ENCODE data around the gene PARD3B. TPM values are rescaled to one million over a fixed set of nuclear protein-coding genes. Genes with fewer than 3 reads are reported as not detected.

Gene PARD3B
- total and polyA plus RNA-seq, 10 of the 15 experiments (the other 5 are each of a cell fraction or from before 2014, with no cell fraction given) = 0.01 to 0.54 (median 0.07) TPM; not detected in 7

DNA sequence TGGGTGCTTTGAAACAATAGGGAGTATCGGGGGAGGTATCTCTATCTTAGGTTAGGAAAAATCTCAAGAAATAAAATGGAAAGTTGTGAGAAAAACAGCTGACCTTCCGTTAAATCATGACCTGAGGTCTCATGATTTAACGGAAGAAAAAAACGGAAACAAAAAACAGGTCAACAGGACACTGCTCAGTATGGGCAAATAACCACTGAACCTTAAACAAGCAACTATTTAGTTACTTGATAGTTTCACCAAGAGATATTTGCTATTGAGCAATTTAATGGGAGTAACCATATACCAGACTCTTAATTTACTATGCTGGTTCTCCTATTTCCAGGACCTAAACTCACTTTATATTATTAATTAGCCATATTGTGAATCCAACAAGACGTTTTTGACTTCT lies 150.8 kb downstream of the PARD3B start:
- 30% methylated on average over 5 of the region's 5 CpGs for WGBS (ENCODE audit: insufficient coverage, insufficient replicate concordance, low lambda C conversion rate, missing lambda C conversion rate)
- BruUV-seq (replicated peaks) = no TSS peak
- H3K27me3 ChIP-seq (replicated peaks in 1 of 2; ENCODE audit: control insufficient read depth in 2 of 2, insufficient read depth in 2 of 2, low read length in 1 of 2) = no peaks in the 10 kb centered on the region; a peak in 1 of 4 replicates
- H2AFZ ChIP-seq (ENCODE audit: control insufficient read depth, low read depth, low read length) = no peak overlapping the region
- no peak overlapping the region for H3K4me3 ChIP-seq
- intact Hi-C loops (cut with micrococcal nuclease; ENCODE audit: unreplicated experiment) (no loop called here), in situ Hi-C loops (cut with MboI) (no loop called here)
- FAIRE-seq = no peak
- H3K36me3 ChIP-seq (ENCODE audit: control insufficient read depth in 2 of 2, insufficient read depth in 2 of 2, low read length in 1 of 2) = no peaks in the 10 kb centered on the region
- CTCF ChIA-PET = no interaction called here
- POLR2A ChIA-PET = no interaction called here
- H4K20me1 ChIP-seq (ENCODE audit: control insufficient read depth, insufficient read depth) = no peaks in the 10 kb centered on the region
- H3K9me3 ChIP-seq (replicated peaks; ENCODE audit: control insufficient read depth, insufficient read depth, low read length) = no peaks in the 10 kb centered on the region
- no peaks in the 10 kb centered on the region for H3K4me1 ChIP-seq (ENCODE audit: control insufficient read depth, insufficient read depth, low read length)
- H3K9ac ChIP-seq (ENCODE audit: control insufficient read depth, insufficient read depth, low read length) = no peak overlapping the region
- H3K27ac ChIP-seq (ENCODE audit: control insufficient read depth, insufficient read depth) = no peak overlapping the region
- no peak overlapping the region for H3K4me2 ChIP-seq (ENCODE audit: control insufficient read depth, insufficient read depth)
- no peak for ATAC-seq
- H3K79me2 ChIP-seq (ENCODE audit: control insufficient read depth, insufficient read depth, low read length) = no peaks in the 10 kb centered on the region
- RAD21 ChIA-PET (ENCODE audit: unreplicated experiment) = no interaction called here
- no peak for DNase-seq (ENCODE audit: low read depth, low spot score)
- SMC1A ChIA-PET (ENCODE audit: uncharacterized antibody, unreplicated experiment) = no interaction called here
- TF ChIP-seq CHD2 (IDR thresholded peaks at IDR 0.05; ENCODE audit: borderline replicate concordance, low read depth, low read length) (no peak), MYB (IDR thresholded peaks at IDR 0.05; ENCODE audit: borderline replicate concordance, low read depth, low read length) (no peak), TBL1XR1 (IDR thresholded peaks at IDR 0.05; ENCODE audit: low read depth, low read length) (no peak), ZZZ3 (IDR thresholded peaks at IDR 0.05; ENCODE audit: control insufficient read depth, insufficient read length, low read depth) (no peak), ZSCAN29 (IDR thresholded peaks at IDR 0.05) (no peak), HDAC2 (IDR thresholded peaks at IDR 0.05) (no peak), CBX5 (IDR thresholded peaks at IDR 0.05; ENCODE audit: low read depth) (no peak)
- TF ChIP-seq, protein P1, sequence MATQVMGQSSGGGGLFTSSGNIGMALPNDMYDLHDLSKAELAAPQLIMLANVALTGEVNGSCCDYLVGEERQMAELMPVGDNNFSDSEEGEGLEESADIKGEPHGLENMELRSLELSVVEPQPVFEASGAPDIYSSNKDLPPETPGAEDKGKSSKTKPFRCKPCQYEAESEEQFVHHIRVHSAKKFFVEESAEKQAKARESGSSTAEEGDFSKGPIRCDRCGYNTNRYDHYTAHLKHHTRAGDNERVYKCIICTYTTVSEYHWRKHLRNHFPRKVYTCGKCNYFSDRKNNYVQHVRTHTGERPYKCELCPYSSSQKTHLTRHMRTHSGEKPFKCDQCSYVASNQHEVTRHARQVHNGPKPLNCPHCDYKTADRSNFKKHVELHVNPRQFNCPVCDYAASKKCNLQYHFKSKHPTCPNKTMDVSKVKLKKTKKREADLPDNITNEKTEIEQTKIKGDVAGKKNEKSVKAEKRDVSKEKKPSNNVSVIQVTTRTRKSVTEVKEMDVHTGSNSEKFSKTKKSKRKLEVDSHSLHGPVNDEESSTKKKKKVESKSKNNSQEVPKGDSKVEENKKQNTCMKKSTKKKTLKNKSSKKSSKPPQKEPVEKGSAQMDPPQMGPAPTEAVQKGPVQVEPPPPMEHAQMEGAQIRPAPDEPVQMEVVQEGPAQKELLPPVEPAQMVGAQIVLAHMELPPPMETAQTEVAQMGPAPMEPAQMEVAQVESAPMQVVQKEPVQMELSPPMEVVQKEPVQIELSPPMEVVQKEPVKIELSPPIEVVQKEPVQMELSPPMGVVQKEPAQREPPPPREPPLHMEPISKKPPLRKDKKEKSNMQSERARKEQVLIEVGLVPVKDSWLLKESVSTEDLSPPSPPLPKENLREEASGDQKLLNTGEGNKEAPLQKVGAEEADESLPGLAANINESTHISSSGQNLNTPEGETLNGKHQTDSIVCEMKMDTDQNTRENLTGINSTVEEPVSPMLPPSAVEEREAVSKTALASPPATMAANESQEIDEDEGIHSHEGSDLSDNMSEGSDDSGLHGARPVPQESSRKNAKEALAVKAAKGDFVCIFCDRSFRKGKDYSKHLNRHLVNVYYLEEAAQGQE (IDR thresholded peaks at IDR 0.05; ENCODE audit: low read depth, low read length) = no peak
- TF ChIP-seq, protein P2, sequence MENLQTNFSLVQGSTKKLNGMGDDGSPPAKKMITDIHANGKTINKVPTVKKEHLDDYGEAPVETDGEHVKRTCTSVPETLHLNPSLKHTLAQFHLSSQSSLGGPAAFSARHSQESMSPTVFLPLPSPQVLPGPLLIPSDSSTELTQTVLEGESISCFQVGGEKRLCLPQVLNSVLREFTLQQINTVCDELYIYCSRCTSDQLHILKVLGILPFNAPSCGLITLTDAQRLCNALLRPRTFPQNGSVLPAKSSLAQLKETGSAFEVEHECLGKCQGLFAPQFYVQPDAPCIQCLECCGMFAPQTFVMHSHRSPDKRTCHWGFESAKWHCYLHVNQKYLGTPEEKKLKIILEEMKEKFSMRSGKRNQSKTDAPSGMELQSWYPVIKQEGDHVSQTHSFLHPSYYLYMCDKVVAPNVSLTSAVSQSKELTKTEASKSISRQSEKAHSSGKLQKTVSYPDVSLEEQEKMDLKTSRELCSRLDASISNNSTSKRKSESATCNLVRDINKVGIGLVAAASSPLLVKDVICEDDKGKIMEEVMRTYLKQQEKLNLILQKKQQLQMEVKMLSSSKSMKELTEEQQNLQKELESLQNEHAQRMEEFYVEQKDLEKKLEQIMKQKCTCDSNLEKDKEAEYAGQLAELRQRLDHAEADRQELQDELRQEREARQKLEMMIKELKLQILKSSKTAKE (IDR thresholded peaks at IDR 0.05; ENCODE audit: low read depth, poor library complexity, severe bottlenecking) = no peak
- TF ChIP-seq, protein P3, sequence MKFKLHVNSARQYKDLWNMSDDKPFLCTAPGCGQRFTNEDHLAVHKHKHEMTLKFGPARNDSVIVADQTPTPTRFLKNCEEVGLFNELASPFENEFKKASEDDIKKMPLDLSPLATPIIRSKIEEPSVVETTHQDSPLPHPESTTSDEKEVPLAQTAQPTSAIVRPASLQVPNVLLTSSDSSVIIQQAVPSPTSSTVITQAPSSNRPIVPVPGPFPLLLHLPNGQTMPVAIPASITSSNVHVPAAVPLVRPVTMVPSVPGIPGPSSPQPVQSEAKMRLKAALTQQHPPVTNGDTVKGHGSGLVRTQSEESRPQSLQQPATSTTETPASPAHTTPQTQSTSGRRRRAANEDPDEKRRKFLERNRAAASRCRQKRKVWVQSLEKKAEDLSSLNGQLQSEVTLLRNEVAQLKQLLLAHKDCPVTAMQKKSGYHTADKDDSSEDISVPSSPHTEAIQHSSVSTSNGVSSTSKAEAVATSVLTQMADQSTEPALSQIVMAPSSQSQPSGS (IDR thresholded peaks at IDR 0.05; ENCODE audit: low read length) = no peak
- TF ChIP-seq, protein P4, sequence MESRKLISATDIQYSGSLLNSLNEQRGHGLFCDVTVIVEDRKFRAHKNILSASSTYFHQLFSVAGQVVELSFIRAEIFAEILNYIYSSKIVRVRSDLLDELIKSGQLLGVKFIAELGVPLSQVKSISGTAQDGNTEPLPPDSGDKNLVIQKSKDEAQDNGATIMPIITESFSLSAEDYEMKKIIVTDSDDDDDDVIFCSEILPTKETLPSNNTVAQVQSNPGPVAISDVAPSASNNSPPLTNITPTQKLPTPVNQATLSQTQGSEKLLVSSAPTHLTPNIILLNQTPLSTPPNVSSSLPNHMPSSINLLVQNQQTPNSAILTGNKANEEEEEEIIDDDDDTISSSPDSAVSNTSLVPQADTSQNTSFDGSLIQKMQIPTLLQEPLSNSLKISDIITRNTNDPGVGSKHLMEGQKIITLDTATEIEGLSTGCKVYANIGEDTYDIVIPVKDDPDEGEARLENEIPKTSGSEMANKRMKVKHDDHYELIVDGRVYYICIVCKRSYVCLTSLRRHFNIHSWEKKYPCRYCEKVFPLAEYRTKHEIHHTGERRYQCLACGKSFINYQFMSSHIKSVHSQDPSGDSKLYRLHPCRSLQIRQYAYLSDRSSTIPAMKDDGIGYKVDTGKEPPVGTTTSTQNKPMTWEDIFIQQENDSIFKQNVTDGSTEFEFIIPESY (IDR thresholded peaks at IDR 0.05) = no peak
- TF ChIP-seq, protein P5, sequence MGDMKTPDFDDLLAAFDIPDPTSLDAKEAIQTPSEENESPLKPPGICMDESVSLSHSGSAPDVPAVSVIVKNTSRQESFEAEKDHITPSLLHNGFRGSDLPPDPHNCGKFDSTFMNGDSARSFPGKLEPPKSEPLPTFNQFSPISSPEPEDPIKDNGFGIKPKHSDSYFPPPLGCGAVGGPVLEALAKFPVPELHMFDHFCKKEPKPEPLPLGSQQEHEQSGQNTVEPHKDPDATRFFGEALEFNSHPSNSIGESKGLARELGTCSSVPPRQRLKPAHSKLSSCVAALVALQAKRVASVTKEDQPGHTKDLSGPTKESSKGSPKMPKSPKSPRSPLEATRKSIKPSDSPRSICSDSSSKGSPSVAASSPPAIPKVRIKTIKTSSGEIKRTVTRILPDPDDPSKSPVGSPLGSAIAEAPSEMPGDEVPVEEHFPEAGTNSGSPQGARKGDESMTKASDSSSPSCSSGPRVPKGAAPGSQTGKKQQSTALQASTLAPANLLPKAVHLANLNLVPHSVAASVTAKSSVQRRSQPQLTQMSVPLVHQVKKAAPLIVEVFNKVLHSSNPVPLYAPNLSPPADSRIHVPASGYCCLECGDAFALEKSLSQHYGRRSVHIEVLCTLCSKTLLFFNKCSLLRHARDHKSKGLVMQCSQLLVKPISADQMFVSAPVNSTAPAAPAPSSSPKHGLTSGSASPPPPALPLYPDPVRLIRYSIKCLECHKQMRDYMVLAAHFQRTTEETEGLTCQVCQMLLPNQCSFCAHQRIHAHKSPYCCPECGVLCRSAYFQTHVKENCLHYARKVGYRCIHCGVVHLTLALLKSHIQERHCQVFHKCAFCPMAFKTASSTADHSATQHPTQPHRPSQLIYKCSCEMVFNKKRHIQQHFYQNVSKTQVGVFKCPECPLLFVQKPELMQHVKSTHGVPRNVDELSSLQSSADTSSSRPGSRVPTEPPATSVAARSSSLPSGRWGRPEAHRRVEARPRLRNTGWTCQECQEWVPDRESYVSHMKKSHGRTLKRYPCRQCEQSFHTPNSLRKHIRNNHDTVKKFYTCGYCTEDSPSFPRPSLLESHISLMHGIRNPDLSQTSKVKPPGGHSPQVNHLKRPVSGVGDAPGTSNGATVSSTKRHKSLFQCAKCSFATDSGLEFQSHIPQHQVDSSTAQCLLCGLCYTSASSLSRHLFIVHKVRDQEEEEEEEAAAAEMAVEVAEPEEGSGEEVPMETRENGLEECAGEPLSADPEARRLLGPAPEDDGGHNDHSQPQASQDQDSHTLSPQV (IDR thresholded peaks at IDR 0.05) = no peak
